ENCODE results near the gene TNNI2.

The TNNI2 gene

GRCh38 chr11:1868056-1868635 is 29.4 kb downstream of the TNNI2 start:
- no peak overlapping the region for H3K27ac ChIP-seq
- TF ChIP-seq ZFX (IDR thresholded peaks at IDR 0.05) (no peak), CTCF (conservative IDR thresholded peaks at IDR 0.05) (no peak)

- H3K27ac ChIP-seq: no peak overlapping the region
- TF ChIP-seq CTCF (conservative IDR thresholded peaks at IDR 0.05) (no peak), ZFX (IDR thresholded peaks at IDR 0.05) (no peak)
Measured at GRCh38 chr11:1868636-1869291, 30.0 kb downstream of the TNNI2 start.

DNA sequence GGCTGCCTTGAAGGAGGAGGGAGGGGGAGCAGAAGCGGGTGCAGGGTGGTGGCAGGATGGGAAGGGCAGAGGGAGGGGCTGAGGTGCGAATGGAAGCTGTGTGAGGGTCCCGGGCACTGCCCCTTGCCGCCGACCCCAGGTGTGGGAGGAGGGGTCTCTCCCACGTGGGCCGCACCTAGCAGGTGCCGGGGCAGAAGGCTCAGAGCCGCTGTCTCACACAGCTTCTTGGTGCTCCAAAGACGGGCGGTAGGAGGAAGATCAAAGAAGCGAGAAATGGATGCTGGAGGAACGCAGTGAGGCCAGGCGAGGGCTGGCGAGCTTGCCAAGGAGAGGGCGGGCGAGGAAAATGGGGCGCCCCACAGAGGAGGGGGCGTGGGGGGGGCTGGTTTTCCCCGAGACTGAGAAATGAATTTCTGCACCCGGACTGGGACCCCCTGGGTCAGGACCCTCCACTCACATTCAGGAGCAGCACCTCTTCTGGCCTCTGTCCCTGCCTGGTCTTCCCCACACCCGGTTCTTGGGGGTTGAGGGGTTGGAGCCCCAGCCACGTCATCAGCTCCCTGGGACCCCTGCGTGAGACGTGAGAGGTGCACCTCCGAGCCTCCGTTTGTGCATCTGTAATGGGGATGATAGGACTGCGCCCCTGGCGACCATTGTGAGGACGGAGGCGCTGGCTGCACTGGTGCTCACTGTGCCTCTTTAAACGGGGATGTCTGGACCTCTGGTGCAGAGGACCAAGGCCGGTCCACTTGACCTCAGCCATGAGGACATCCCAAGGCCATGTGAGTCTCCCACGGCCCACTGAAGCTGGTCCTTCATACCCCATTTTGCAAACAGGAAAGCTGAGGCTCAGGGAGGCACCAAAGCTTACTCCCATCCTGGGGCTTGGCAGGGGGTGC is 30.9 kb downstream of the TNNI2 start:
- no peak overlapping the region for H3K27ac ChIP-seq
- no peak for TF ChIP-seq ZFX (IDR thresholded peaks at IDR 0.05)
- TF ChIP-seq CTCF (conservative IDR thresholded peaks at IDR 0.05): peak; percentile 59

DNA sequence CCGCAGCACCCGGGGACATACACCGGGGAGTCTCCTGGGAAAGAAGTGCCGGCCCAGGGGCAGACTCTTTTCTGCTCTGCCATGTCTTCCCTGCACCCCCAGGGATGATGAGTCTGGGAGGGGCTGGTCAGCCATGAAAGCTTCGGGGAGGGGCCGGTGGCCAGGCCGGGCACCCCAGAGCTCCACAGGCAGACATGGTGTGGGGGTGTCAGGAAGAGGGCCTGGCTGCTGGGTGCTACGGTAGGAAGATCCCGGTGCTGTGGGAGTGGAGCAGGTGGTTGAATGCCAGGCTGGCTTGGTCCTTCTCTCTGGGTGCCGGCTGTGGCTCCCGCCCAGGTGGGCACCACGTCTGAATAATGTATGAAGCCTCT is 31.5 kb downstream of the TNNI2 start:
- TF ChIP-seq ZFX (IDR thresholded peaks at IDR 0.05): no peak
- no peak overlapping the region for H3K27ac ChIP-seq

GRCh38 chr11:1870721-1871466 is 32.1 kb downstream of the TNNI2 start:
- H3K27ac ChIP-seq: no peak overlapping the region
- TF ChIP-seq CTCF (conservative IDR thresholded peaks at IDR 0.05): no peak
- TF ChIP-seq ZFX (IDR thresholded peaks at IDR 0.05): no peak

DNA sequence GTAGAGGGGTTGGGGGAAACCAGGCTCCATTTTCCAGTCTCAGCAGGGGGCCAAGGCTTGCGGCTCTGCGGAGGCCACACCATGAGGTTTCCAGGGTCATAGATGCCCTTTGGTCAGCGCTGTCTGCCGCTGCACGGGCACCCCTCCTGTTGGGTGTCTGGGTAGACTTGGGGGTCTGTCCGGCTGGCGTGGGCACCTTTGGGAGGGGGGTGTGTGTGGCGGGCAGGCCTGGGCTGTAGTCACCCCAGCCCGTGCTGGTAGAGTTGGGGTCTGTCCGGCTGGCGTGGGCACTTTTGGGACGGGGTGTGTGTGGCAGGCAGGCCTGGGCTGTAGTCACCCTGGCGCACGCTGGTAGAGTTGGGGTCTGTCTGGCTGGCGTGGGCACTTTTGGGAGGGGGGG is 32.8 kb downstream of the TNNI2 start:
- no peak for TF ChIP-seq CTCF (conservative IDR thresholded peaks at IDR 0.05)
- no peak for TF ChIP-seq ZFX (IDR thresholded peaks at IDR 0.05)
- H3K27ac ChIP-seq: no peak overlapping the region

DNA sequence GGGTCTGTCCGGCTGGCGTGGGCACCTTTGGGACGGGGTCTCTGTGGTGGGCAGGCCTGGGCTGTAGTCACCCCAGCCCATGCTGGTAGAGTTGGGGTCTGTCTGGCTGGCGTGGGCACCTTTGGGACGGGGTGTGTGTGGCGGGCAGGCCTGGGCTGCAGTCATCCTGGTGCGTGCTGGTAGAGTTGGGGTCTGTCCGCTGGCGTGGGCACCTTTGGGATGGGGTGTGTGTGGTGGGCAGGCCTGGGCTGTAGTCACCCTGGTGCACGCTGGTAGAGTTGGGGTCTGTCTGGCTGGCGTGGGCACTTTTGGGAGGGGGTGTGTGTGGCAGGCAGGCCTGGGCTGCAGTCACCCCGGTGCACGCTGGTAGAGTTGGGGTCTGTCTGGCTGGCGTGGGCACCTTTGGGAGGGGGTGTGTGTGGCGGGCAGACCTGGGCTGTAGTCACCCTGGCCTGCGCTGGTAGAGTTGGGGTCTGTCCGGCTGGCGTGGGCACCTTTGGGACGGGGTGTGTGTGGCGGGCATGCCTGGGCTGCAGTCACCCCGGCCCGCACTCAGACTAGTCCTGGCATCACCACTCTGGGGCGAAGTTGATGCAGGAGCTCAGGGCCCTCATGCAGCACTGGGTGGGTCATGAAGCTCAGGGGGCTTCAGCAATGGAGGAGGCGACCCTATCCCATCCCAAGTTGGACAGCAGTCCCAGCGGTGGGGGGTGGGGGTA is 33.6 kb downstream of the TNNI2 start:
- H3K27ac ChIP-seq: no peak overlapping the region
- TF ChIP-seq CTCF (conservative IDR thresholded peaks at IDR 0.05) (no peak), ZFX (IDR thresholded peaks at IDR 0.05) (no peak)

All from C4-2B (cell line).